Measurements from ENCODE around the gene CYTH2. TPM values are rescaled to one million over a fixed set of nuclear protein-coding genes. Genes with fewer than 3 reads are reported as not detected.
"Not testable (repeated sequence)": the region's sequence is repeated elsewhere in the genome, so short reads cannot be mapped to it uniquely, and the experiment has no call there.

The CYTH2 gene
- polyA plus RNA-seq, 5 donors: 72.6 to 112 (median 87.8) TPM

- DNase-seq: no peak
These were observed 40.5 kb downstream of the CYTH2 start for GRCh38 chr19:48509467-48510194.

DNA sequence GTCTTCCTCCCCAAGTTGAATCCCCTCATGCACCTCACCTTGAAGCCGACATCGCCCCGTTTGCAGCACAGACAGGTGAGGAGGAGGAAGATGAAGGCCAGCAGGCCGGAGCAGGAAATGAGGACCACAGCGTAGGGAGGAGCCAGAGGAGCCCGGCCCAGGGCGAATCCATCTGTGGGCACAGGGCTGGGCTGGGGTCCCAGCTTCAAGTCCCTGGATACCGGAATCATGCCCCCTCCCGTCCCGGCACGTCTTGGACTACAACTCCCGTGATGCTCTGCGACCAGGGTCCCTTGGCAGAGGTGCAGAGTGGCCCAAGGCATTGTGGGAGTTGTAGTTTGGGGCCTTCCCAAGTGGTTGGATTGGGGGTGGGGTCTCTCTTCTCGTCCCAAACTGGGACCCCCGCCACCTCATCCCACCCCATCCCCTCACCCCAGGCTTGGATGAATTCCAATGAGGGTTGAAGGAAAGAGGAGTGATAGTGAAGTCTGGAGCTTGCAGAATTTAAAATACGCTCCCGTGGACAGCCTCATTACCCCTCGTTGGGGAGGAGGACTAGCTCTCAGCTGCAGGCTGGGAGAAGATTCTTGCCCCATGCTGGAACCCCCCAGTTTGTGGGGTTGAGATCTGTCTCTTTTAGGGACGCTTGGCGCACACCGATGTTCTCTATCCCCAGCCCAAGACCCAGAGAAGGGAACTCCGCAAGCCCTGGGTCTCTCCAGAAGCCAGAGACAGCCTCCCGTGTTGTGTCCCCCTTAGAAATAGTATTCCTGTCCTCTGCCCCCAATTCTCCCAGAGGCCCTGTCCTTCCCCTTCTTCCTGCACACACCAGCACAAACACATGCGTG is 41.5 kb downstream of the CYTH2 start:
- DNase-seq: no peak

- no peak for DNase-seq
These were observed 42.2 kb downstream of the CYTH2 start for GRCh38 chr19:48511321-48511731.

DNA sequence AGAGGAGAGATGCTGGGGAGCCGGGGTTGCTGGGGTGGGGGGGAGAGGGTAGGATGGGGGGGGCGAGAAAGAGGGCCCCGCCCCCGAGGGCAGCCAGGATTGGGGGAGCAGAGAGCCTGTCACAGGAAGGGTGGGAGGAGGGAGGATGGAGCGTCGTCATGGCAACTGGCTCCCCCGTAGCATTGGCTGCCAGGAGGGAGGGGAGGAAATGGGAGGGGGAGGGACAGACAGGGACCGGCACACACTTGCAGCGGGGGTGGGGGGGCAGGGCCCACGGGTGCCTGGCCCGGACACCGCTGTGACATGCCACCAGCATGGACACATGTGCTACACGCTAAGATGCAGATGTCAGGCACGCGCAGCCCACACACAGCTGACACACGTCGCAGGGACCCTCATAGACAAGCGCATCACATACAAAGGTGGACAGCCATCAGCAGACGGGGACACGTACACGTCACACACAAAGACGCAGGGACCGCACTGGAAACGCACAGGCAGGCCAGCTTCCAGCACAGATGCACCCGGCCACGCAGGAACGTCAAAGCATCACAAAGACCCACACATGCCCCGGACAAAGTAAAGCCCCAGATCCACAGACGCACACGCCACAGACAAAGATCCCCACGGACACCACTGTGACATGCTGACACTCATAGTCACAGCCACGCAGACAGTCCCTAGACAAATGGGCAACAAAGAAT is 42.8 kb downstream of the CYTH2 start, which contains the start of gene LMTK3:
LMTK3 (minus strand) TSS at position 36 of the 704 bp plus-strand sequence. CDS start 259 bp downstream, outside the sequence.
- no peak for DNase-seq

- DNase-seq: no peak
These were observed 43.5 kb downstream of the CYTH2 start for GRCh38 chr19:48512504-48513288.

DNA sequence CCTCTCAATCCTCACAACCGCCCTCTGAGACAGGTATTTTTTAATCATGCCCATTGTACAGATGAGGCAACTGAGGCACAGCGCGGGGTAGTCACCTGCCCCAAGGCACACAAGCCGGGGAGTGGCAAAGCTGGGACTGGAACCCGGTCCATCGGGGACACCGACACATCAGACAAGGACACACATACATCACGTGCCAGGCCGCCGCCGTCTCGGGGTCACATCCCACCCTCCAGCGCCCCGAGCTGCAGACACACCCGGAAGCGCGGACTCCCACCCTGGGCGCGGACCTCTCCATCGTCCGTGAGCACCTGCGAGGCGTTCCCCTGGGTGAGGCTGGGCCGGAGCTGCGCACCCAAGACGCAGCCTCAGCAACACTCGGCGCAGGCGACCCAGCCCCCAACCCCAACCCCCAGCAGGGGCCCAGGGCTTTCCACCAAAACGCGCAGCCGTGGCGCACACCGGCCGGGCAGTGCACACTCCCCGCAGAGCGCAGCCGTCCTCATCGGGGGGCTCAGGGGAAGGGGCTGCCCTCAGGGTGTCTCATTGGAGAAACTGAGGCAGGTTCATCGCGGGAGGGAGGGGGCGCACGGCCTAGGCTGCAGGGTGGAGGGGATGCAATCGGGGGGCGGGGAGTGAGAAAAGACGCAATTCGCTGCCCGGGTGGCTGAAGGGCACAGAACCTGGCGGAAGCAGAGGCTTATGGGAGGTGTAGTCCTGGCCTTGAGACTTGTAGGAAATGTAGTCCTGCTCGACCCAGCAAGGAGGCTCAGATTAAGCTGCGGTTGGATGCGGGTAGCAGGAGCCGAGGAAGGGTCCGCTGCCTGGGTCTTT is 44.3 kb downstream of the CYTH2 start:
- DNase-seq: no peak

DNA sequence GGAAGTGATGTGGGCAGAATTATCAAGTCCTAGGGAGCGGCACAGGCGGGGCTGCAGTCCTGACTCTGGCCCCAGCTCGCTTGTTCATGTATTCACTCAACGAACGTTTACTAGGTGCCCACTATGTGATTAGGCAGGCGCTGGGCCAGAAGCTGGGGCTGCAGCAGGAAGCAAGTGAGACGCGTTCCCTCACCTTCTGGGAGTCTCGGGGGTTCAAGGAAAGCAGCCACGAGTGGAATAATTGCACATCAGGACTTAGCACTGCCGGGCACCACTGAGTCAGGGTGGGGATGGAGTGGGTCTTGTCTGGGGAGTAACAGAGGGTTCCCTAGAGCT is 44.9 kb downstream of the CYTH2 start:
- DNase-seq: no peak

- DNase-seq: no peak
These were observed 47.4 kb downstream of the CYTH2 start for GRCh38 chr19:48516536-48516935.

GRCh38 chr19:48518207-48518606 is 49.0 kb downstream of the CYTH2 start:
- DNase-seq: no peak

DNA sequence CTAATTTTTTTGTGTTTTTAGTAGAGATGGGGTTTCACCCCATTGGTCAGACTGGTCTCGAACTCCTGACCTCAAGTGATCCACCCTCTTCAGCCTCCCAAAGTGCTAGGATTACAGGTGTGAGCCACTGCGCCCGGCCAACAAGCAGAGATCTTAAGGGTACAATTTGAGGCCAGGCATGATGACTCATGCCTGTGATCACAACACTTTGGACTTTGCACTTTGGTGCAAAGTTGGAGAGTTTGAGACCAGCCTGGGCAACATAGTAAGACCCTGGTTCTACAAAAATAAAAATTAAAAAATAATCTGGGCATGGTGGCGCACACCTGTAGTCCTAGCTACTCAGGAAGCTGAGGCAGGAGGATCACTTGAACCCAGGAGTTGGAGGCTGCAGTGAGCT is 50.3 kb downstream of the CYTH2 start:
- not testable (repeated sequence) for DNase-seq

DNA sequence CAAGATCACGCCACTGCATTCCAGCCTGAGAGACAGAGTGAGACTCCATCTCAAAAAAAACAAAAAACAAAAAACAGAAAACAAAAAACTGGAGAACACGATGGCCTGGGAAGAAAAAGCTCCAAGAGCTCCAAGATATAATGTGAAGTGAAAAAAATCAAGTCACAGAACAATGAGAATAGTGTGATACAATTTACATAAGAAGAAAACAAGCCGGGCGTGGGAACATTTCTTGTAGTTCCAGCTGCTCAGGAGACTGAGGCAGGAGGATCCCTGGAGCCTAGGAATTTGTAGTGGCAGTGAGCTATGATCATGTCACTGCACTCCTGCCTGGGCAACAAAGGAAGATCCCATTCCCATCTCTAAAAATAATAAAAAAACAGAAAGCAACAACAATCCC is 51.0 kb downstream of the CYTH2 start:
- DNase-seq: no peak

DNA sequence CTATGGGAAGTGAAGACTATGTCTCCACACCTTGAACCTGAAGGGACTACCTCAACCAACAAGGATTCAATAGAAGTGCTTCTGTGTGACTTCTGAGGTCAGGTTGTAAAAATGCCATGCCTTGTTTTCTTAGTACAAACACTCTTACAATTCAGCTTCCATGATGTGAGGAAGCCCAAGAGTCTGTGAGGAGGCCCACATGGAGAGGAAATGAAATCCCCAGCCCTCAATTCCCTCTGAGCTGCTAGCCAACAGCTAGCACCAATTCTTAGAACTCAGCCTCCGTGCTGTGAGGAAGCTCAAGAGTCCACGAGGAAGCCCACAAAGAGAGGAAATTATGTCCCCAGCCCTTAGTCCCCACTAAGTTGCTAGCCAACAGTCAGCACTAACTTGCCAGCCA is 55.1 kb downstream of the CYTH2 start:
- no peak for DNase-seq

DNA sequence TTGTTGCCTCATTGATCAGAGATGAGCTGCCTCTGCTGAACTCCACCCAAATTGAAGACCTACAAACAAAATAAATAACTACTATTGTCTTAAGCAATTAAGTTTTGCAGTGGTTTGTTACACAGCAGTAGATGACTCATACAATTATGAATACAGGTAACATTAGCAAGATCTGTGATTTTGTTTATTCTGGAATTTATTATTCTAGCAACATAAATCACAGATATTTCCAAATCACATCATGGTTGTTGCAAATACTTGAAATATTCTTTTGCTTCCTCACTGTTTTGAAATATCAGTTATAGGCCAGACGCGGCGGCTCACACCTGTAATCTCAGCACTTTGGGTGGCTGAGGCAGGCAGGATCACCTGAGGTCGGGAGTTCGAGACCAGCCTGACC is 55.6 kb downstream of the CYTH2 start:
- no peak for DNase-seq

- DNase-seq: no peak
These were observed 60.0 kb downstream of the CYTH2 start for GRCh38 chr19:48529156-48529555.

- no peak for DNase-seq
These were observed 61.0 kb downstream of the CYTH2 start for GRCh38 chr19:48530066-48530720.

DNA sequence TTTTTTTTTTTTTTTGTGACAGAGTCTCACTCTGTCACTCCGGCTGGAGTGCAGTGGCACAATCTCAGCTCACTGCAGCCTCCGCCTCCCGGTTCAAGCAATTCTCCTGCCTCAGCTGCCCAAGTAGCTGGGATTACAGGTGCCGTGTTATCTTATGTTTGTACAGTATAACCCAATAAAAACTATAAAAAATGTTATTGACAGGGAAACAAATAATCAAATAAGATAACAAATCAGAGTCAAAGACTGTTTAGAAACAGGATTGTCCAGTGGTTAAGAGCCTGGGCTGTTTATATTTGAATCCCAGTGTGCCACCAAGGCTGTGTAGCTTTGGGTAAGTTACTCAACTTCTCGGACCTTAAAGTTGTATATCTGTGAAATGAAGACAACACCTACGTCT is 61.6 kb downstream of the CYTH2 start:
- DNase-seq: no peak

Measured in right lung (tissue), 5 donors.